GM06990 (cell line): ENCODE data around the gene CENPN.
A peak's percentile ranks its signal among the peaks of the same experiment; 100 is the strongest.

Source experiments
- DNase-seq: peaks from one replicate; pipeline ENCODE4 v3.0.0-alpha.2; 2011; ENCODE audit not compliant: insufficient read length; ENCODE audit errors: extremely low read depth
- H3K27me3 ChIP-seq: replicated peaks from 2 replicates; pipeline ENCODE4 v1.6.0; 2011; ENCODE audit warnings: low read length; ENCODE audit not compliant: control insufficient read depth, insufficient read depth
- H3K36me3 ChIP-seq: 2 replicates; pipeline ENCODE4 v1.5.1; 2011; ENCODE audit warnings: low read length; ENCODE audit not compliant: control insufficient read depth, insufficient read depth
- H3K4me3 ChIP-seq: replicated peaks from 2 replicates; pipeline ENCODE4 v1.5.1; 2011; ENCODE audit warnings: low read depth, mild to moderate bottlenecking, control low read depth, low read length
- TF ChIP-seq, protein P1 (sequence below): IDR thresholded peaks from 2 replicates; pipeline ENCODE4 v1.5.1; 2011; ENCODE audit warnings: low read length, control low read depth, mild to moderate bottlenecking, inconsistent platforms; ENCODE audit not compliant: insufficient read depth, poor library complexity, severe bottlenecking

CENPN gene

DNA sequence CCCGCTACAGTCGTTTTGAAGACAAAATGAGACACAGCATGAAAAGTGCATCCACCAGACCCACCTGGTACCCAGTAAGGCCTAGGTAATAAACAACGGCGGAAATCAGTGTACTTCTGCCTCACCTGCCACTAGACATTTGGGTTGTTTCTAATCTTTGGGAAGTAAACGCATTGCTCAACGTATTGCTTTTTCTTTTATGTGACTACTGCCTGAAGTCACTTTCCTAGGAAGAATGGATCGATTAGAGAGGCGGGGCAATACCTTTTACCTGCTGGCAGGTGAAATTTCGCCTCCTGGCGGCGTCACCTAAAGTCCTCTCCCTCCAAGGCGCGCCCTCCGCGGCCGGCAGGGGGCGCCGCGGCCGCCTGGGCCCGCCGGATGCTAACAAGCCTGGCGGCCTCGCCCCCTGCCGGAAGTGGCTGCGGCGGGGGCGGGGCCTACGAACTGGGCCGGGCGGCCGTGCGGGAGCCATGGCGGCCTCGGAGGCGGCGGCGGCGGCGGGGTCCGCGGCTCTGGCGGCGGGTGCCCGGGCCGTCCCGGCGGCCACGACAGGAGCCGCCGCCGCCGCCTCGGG, 28.5 kb downstream of the CENPN start, which contains the start of gene ATMIN:
Gene ATMIN (plus strand): TSS at position 445 of the 577 bp plus-strand sequence. CDS start 29 bp downstream, at position 474.
- TF ChIP-seq, protein P1, sequence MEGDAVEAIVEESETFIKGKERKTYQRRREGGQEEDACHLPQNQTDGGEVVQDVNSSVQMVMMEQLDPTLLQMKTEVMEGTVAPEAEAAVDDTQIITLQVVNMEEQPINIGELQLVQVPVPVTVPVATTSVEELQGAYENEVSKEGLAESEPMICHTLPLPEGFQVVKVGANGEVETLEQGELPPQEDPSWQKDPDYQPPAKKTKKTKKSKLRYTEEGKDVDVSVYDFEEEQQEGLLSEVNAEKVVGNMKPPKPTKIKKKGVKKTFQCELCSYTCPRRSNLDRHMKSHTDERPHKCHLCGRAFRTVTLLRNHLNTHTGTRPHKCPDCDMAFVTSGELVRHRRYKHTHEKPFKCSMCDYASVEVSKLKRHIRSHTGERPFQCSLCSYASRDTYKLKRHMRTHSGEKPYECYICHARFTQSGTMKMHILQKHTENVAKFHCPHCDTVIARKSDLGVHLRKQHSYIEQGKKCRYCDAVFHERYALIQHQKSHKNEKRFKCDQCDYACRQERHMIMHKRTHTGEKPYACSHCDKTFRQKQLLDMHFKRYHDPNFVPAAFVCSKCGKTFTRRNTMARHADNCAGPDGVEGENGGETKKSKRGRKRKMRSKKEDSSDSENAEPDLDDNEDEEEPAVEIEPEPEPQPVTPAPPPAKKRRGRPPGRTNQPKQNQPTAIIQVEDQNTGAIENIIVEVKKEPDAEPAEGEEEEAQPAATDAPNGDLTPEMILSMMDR, result peak; percentile 84
- peak; percentile 91 for DNase-seq
- Histone ChIP-seq H3K4me3 (peak within 1 kb of the TSS; percentile 76), H3K27me3 (no peaks in the 10 kb centered on the region), H3K36me3 (no peaks in the 10 kb centered on the region)

DNA sequence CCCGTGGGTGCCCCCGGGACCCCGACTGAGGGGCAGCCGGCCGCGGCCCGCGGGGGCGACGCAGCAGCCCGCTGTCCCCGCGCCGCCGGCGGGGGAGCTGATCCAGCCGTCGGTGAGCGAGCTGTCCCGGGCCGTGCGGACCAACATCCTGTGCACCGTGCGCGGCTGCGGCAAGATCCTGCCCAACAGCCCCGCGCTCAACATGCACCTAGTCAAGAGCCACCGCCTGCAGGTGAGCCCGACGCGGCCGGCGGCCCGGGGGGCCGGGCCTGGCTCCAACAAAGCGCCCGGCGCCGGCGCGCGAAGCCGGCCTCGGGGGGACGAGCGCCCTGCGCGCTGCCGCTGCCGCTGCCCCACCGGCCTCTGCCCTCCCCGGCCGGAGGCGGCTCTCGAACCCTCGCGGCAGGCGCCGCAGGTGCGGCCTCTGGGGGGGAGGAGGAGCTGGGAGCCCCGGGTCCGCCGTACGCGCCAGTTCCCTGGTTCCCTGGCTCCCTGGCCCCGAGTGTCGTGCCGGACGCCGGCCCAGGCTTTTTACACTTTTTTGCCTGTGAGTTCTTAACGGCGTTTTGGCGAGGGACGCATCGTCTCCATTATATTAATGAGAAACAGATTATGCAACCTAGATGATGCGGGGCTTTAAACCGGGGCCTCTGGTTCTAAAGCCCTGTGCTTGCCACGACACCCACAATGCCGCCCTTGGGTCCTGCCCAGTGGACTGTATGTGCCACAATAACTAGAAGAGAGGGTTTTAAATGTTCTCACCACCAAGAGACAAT, 29.1 kb downstream of the CENPN start:
- Histone ChIP-seq H3K4me3 (peak overlapping the region; percentile 76), H3K36me3 (peaks cover 2% of the 10 kb centered on the region), H3K27me3 (no peaks in the 10 kb centered on the region)
- TF ChIP-seq, protein P1, result no peak
- peak; percentile 68 for DNase-seq

DNA sequence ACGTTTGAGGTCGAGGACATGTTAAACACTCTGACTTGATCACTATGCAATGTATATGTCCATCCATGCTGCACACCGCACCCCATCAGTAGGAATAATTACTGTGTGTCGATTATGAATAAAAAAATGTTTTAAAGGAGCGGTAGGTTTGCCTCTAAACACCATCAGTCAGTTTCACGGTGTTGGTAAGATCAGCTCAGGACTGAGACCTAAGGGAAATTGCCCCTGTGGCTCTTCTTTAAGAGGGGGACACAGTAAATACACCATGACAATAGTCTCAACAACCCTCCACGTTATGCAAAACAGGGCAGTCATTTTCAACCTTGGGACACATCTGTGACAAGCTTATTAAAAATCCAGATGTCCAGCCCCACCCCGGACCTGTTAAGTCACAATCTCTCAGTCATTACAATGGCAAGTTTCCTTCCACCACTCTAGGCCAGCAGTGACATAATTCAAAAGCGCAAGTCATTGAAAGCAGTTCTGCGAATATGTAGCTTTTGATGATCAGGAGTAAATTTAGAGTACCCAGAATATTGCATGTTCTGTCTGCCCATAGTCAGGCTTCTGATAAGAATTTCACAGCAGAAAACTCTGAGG, 29.8 kb downstream of the CENPN start:
- no peaks in the 10 kb centered on the region for H3K27me3 ChIP-seq
- peaks cover 6% of the 10 kb centered on the region for H3K36me3 ChIP-seq
- DNase-seq, result no peak
- TF ChIP-seq, protein P1, result no peak
- H3K4me3 ChIP-seq, result peak overlapping the region; percentile 76

DNA sequence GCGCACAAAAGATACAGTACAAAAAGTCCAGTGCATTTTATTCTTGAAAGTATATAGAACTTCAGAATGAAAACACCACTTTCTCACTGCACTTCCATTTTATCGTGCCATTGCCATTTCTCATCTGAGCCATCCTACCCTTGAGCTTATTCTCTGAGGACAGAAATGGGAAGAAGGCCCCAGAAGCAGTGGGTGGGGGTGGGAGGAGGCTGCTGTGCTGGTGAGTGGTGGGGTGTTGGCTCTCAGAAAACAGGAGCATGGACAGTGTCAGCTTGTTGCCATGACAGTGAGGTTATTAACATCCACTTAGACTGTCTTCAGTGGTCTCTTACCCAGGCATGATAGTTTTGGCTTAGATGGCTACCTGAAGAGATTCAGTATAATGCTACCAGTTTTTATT, 33.1 kb downstream of the CENPN start:
- H3K27me3 ChIP-seq, result no peaks in the 10 kb centered on the region
- peaks cover 12% of the 10 kb centered on the region for H3K36me3 ChIP-seq
- DNase-seq, result no peak
- TF ChIP-seq, protein P1, result no peak
- no peak overlapping the region for H3K4me3 ChIP-seq

DNA sequence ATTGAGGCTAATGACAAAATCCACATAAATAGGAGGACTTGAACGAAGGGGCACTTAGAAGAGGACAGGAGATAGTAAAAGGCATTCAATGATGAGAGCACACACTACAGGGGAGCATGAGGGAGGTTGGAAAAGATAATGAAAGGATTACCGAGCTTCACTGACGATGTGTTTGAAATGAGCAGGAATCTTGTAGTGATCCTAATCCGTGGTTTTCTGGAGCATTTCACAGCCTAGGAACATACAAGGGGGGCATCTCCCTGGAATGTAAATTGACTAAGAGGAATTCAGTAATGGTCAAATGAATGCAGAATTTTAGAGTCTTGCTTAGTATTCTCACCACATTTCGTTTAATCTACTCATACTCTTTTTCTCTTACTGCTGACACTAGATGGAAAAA, 33.8 kb downstream of the CENPN start:
- DNase-seq, result no peak

More for the DNA sequence above, 33.8 kb downstream of the CENPN start:
- H3K27me3 ChIP-seq, result no peaks in the 10 kb centered on the region
- H3K36me3 ChIP-seq, result peaks cover 13% of the 10 kb centered on the region
- TF ChIP-seq, protein P1, result no peak
- no peak overlapping the region for H3K4me3 ChIP-seq
